AG04450 (cell line): ENCODE measurements around the gene RAB28. TPM values are rescaled to one million over a fixed set of nuclear protein-coding genes. Genes with fewer than 3 reads are reported as not detected.

ENCODE experiments used
- CTCF ChIA-PET: fragments of 300-600, 350-600 bp; formaldehyde crosslinking; extraction: SDS; loops from one replicate; lab custom pipeline; 2022; ENCODE audit warnings: antibody characterized with exemption, inconsistent platforms; lab: Charles Lee
- POLR2A ChIA-PET: fragments of 350-600 bp; formaldehyde crosslinking; extraction: SDS; loops from one replicate; lab custom pipeline; 2021; ENCODE audit warnings: antibody characterized with exemption, inconsistent platforms; lab: Yijun Ruan, JAX
- DNase-seq: peaks from one replicate; pipeline ENCODE4 v3.0.0-alpha.2; 2011; ENCODE audit warnings: low read depth, low spot score
- H3K27ac ChIP-seq: one replicate; pipeline ENCODE4 v1.5.1; 2012; ENCODE audit warnings: low read depth, low read length, control low read depth
- H3K27me3 ChIP-seq: one replicate; pipeline ENCODE4 v1.6.0; 2012; ENCODE audit warnings: low read length; ENCODE audit not compliant: control insufficient read depth, insufficient read depth
- H3K4me3 ChIP-seq: 2 replicates; pipeline ENCODE4 v1.5.1; 2011; ENCODE audit warnings: mild to moderate bottlenecking, low read depth, low read length, control low read depth
- H3K9me3 ChIP-seq: 2 replicates; pipeline ENCODE4 v1.5.1; 2012; ENCODE audit warnings: low read length; ENCODE audit not compliant: control insufficient read depth, insufficient read depth
- CTCF ChIP-seq: IDR thresholded peaks from 2 replicates; pipeline ENCODE4 v1.5.1; 2011; ENCODE audit warnings: low read depth, low read length, control low read depth, inconsistent platforms
- polyA plus RNA-seq: library from polyadenylated mRNA; depleted of rRNA; stranded (reverse); fragments of >200 nt; gene quantifications from 2 replicates; pipeline ENCODE4 v1.2.3, GENCODE V29; 2011

The RAB28 gene
- polyA plus RNA-seq, 1 experiment, result 19.8 TPM

- no peak for DNase-seq
- Histone ChIP-seq H3K4me3 (no peak overlapping the region), H3K9me3 (no peaks in the 10 kb centered on the region), H3K27me3 (no peaks in the 10 kb centered on the region), H3K27ac (no peak overlapping the region)
- ChIA-PET CTCF (no interaction called here), POLR2A (no interaction called here)
- no peak for TF ChIP-seq CTCF
These were observed 119.5 kb downstream of the RAB28 start for GRCh38 chr4:13364653-13365052.

DNA sequence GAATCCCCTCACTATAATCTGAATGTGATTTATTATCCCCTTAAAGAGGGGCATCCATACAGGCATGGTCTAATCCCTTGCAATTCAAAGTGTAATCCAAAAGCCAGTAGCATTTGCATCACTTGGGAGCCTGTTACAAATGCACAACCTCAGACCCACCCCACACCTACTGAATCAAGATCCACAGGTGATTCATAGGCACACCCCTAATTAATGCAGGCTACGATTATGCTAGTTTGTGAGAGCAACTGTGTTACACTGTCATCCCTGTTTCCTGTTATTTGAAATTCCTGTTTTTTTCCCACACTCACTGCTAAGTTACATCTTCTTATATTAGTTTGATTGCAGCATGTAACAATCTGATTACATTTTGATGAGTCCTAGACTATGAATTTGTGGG is 120.0 kb downstream of the RAB28 start:
- ChIA-PET CTCF (no interaction called here), POLR2A (no interaction called here)
- no peak overlapping the region for H3K4me3 ChIP-seq
- H3K9me3 ChIP-seq, result no peaks in the 10 kb centered on the region
- no peak overlapping the region for H3K27ac ChIP-seq
- DNase-seq, result no peak
- TF ChIP-seq CTCF, result no peak
- no peaks in the 10 kb centered on the region for H3K27me3 ChIP-seq

GRCh38 chr4:13359809-13360208 is 124.3 kb downstream of the RAB28 start:
- H3K9me3 ChIP-seq, result no peaks in the 10 kb centered on the region
- TF ChIP-seq CTCF, result no peak
- H3K27me3 ChIP-seq, result no peaks in the 10 kb centered on the region
- no peak overlapping the region for H3K4me3 ChIP-seq
- no peak for DNase-seq
- POLR2A ChIA-PET, result no interaction called here
- no peak overlapping the region for H3K27ac ChIP-seq
- CTCF ChIA-PET, result no interaction called here

DNA sequence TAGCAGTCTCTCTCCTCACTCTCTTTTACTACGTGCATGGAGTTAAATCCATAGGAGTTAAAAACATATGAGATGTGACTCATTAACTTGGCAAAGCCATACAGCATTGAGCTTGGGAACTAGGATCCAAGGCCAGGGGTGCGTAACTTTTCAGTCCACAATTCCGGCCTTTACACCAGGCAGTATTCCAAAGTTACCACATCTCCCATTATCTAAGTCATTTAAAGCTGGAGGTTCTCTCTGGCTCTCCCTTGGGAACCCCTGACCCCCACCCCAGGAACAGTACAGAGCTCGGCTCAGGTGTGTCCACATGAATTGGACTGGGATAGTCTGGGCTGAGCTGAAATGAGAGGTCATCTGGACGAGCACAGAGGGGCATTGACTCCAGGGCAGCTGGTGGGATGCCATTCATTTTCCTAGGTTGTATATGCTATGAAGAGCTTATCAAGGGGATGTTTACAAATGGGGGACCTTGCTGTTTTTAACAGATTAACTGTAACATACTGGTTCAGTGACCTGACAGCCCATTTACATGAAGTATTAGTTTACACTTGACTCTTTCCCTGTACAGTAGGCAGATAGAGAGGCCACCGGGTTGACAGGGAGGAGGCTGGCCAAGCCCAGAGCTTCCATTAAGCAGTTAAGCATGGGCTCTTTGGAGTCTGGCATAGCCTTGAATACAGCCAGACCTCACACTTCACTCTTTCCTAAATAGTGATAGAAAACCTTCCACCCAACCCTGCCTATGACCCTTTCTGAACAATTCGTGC is 128.8 kb downstream of the RAB28 start:
- H3K27me3 ChIP-seq, result peaks cover 8% of the 10 kb centered on the region
- no peak for TF ChIP-seq CTCF
- CTCF ChIA-PET, result interaction anchor here (1.2 kb wide), 1 partner anchor 299 kb away, joined by 5 read pairs; no protein-coding TSS in a partner anchor
- peak; percentile 15 for DNase-seq
- no peak overlapping the region for H3K27ac ChIP-seq
- POLR2A ChIA-PET, result interaction anchor here (0.9 kb wide), 1 partner anchor 128 kb away, joined by 3 read pairs; no protein-coding TSS in a partner anchor
- H3K9me3 ChIP-seq, result no peaks in the 10 kb centered on the region
- H3K4me3 ChIP-seq, result no peak overlapping the region

DNA sequence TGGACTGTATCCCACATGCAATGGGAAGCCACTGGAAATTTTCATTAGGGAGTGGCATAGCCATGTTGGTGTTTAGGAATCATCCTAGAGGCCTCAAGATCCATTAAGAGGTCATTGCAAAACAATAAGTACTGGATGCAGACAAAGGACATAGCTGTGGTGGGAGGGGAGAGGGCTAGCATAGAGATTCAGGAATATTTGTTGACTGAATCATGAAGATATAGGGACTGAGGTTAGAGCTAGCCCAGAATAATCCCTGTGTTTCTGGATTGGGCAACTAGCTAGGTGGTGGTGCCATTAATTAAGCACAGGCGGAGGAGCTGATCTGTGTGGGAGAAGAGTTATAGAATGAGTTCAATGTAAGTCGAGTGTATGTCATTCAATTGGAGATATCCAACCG is 135.0 kb downstream of the RAB28 start:
- POLR2A ChIA-PET, result no interaction called here
- peaks cover 22% of the 10 kb centered on the region for H3K27me3 ChIP-seq

More for the DNA sequence above, 135.0 kb downstream of the RAB28 start:
- Histone ChIP-seq H3K4me3 (no peak overlapping the region), H3K27ac (no peak overlapping the region), H3K9me3 (no peaks in the 10 kb centered on the region)
- CTCF ChIA-PET, result no interaction called here
- DNase-seq, result no peak
- no peak for TF ChIP-seq CTCF
